ENCODE data around the gene HEPACAM.
"Not testable (repeated sequence)": the region's sequence is repeated elsewhere in the genome, so short reads cannot be mapped to it uniquely, and the experiment has no call there.

Gene HEPACAM

DNA sequence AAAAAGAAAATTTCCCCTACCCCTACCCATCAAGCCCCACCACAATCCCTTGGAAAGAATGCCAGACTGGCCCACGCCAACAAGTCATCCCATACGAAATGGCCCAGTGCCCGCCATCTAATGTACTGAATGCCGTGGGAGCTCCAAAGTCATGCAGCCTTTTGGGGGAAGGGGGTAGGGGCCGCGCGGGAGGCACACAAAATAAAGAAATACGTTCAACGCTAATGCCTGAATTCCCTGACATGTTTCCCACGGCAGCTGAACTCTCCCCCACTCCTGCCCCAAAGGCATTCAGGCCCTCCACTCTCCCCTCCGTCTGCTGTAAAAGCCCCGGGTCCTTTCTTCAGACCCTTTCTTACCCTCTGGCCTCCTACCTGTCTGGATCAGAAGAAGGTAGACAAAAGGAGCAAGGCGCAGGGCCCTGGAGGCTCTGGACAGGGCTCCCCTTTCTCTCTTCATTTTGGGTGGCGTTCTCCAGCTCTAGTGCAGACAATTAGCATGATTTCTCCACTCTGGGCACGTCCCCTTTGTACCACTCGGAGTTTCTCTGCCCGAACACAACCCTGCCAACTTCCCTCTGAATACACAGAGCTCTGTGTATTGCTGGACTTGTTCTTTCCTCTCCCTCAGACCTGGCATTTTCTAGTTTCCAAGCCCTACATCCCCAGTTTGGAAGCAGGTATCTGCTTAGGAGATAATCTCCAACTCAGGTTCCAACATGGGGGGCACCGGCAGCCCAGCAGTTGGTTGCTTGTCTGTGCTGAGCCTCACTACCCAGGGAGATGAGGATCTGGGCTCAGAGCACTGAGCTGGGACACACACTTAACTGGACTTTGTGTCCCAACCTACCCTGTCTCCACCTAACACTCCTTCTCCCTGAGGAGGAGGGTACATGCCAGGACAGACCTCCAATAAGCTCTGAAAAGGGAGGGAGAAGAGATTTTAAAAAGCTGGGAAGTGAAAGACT is at the start of gene HEPACAM:
Gene HEPACAM (minus strand): TSS at position 500 of the 967 bp plus-strand sequence. CDS start 41 bp downstream, at position 459.
- no peak for DNase-seq

DNA sequence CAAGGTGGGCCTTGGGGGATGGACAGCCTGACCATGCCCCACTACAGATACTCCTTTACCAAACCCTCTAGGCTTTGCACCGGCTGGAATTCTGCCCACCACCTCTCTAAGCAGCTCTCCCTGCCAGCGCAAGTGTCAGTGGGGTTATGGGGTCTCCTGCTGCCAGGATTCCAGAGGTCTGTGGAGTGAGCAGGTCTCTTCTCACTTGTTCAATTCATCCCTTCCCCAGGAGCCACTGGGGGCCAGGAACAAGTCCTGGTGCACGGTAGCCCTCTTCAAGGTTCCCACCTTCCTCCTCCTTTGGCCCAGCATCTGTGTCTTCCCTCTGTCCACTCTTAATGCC is 48.6 kb upstream of the HEPACAM start:
- no peak for DNase-seq

- no peak for DNase-seq
Measured at GRCh38 chr11:124983674-124984511, 48.0 kb upstream of the HEPACAM start.

DNA sequence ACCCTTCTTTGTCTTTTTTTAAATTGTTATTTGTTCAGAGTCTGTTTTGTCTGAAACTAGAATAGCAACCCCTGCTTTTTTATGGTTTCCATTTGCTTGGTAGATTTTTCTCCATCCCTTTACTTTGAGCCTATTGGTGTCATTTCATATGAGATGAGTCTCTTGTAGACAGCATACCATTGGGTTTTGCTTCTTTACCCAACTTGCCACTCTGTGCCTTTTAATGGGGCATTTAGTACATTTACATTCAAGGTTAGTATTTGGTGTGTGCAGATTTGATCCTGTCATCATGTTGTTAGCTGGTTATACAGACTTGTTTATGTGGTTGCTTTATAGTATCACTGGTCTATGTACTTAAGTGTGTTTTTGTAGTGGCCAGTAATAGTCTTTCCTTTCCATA is 46.2 kb upstream of the HEPACAM start:
- DNase-seq: no peak

GRCh38 chr11:124978316-124978715 is 42.5 kb upstream of the HEPACAM start:
- no peak for DNase-seq

DNA sequence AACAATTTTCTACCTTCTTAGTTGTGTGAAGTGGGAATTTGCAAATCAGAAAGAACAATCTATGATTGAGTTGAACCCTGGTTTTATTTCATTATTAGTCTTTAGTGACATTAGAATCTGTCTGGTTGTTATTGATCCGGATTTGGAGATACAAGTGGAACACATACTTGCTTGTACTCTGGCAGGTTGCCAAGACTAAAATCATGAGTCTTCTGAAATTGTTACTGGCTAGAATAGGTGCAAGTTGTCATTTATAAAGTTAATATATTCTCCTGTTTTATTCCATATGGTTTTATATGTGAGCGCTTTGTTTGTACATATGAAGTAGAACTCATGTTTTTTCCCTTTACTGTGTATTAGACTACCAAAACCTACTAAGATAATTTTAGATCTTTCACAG is 41.2 kb upstream of the HEPACAM start:
- DNase-seq: no peak

- no peak for DNase-seq
Measured at GRCh38 chr11:124976531-124976930, 40.7 kb upstream of the HEPACAM start.

- no peak for DNase-seq
Measured at GRCh38 chr11:124971810-124972209, 36.0 kb upstream of the HEPACAM start.

DNA sequence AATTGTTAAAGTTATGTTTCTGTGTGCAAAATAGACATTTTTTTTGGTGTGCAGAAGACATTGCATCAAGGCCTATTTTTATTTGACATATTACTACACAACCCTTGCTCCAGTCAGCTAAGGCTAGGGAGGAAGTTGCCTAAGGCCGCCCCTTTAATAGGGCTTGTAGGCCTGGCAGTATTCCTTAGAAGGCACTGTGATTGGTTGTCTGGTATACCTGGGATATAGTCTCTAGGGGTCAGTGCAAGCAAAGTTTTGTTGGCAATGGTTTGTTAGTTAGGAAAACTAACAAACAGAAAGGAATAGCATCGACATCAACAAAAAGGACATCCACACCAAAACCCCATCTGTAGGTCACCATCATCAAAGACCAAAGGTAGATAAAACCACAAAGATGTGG is 35.1 kb upstream of the HEPACAM start:
- DNase-seq: no peak

- not testable (repeated sequence) for DNase-seq
Measured at GRCh38 chr11:124968197-124968596, 32.4 kb upstream of the HEPACAM start.

GRCh38 chr11:124961972-124962609 is 26.2 kb upstream of the HEPACAM start:
- DNase-seq: peak in 3 of 6 experiments; percentile 49 to 66 (median 66)

DNA sequence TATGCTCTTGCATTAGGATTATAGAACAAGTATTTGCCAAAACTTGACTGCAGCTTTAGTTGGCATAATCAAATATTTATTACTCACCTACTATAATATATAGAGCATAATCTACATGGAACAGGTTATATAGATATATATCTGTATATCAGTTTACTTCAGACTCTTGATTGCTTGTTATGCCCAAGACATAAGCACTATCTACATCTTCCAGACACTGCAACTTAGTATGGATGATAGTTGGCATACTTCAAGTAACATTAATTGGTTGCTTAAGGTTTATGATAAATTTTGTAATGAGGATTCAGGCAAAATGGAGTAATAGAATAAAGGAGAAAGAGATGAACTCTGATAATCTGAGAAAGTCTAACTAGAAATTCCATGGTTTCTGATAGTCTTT is 19.2 kb upstream of the HEPACAM start:
- no peak for DNase-seq

- DNase-seq: no peak
Measured at GRCh38 chr11:124954590-124954955, 18.7 kb upstream of the HEPACAM start.

- peak; percentile 90 to 92 (median 90) for DNase-seq
Measured at GRCh38 chr11:124953753-124954589, 18.1 kb upstream of the HEPACAM start, which contains the start of gene CCDC15. CCDC15 (plus strand) TSS chr11:124954202; CDS start chr11:124954733, 531 bp downstream.

DNA sequence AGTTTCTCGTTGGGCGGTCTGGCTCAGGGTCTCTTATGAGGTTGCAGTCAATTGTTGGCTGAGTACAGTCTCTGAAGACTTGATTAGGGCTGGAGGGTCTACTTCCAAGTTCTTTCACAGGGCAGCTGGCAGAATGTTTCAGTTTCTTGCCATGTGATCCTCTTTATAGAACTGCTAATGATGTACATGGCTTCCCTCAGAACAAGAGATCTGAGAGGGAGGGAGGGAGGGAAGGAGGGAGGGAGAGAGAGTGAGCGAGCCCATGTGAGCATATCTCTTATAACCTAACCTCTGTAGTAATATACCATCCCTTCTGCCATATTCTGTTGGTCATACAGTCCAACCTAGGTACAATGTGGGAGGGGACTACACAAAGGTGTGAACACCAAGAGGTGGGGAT is 15.5 kb upstream of the HEPACAM start:
- no peak for DNase-seq

DNA sequence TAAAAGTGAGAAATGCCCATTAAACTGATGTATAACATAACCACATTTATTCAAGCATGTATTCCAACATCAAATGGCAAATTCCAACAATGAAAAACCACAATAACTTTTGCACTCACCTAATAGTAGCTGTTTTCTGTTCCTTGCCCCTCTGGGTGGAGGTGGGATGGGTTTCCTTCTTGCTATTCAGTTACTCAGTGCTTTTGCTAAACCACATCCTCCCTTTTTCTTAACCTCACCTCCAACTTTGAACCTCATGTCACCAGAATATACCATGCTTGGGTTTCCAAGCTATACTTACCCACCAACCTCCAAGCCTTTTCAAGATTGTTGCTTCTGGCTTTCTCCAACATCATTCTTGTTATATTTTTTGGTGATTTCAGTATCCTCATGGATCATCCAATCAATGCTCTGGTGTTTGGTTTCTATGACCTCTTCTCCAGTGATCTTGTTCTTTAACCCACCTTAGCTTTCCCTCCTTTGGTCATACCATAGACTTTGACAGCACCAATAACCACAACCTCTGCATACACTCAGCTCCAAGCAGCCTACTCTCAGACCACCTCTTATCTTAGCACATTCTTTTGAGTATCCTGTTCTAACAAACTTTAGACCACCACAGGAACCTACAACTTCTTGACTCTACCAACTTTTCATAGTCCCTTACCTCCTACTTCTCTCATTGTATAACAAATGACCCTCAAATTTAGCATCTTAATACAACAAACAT is 14.9 kb upstream of the HEPACAM start:
- DNase-seq: peak in 4 of 6 experiments; percentile 2 to 75 (median 60)

GRCh38 chr11:124946735-124947141 is 10.9 kb upstream of the HEPACAM start:
- DNase-seq: no peak

- DNase-seq: no peak
Measured at GRCh38 chr11:124945826-124946225, 10.0 kb upstream of the HEPACAM start.

- no peak for DNase-seq
Measured at GRCh38 chr11:124944565-124944964, 8.7 kb upstream of the HEPACAM start.

GRCh38 chr11:124943741-124944140 is 7.9 kb upstream of the HEPACAM start:
- DNase-seq: peak in 2 of 6 experiments; percentile 3 to 18

GRCh38 chr11:124943254-124943616 is 7.4 kb upstream of the HEPACAM start:
- no peak for DNase-seq
